IPS-15b (cell line): ENCODE data around the gene SNCA.

Experiments used
- H3K27me3 ChIP-seq: one replicate; pipeline ENCODE4 v1.6.1; 2013; ENCODE audit warnings: low read length; ENCODE audit not compliant: control insufficient read depth, insufficient read depth
- H3K36me3 ChIP-seq: one replicate; pipeline ENCODE4 v1.6.1; 2013; ENCODE audit warnings: low read length; ENCODE audit not compliant: control insufficient read depth, insufficient read depth
- H3K4me1 ChIP-seq: one replicate; pipeline ENCODE4 v1.6.1; 2013; ENCODE audit warnings: mild to moderate bottlenecking, low read length; ENCODE audit not compliant: control insufficient read depth, insufficient read depth
- H3K4me3 ChIP-seq: one replicate; pipeline ENCODE4 v1.5.1; 2013; ENCODE audit warnings: low read depth, low read length
- H3K9ac ChIP-seq: one replicate; pipeline ENCODE4 v1.6.1; 2013; ENCODE audit warnings: low read depth, mild to moderate bottlenecking, low read length
- H3K9me3 ChIP-seq: one replicate; pipeline ENCODE4 v1.6.1; 2013; ENCODE audit warnings: mild to moderate bottlenecking, low read length; ENCODE audit not compliant: control insufficient read depth, insufficient read depth

SNCA gene

DNA sequence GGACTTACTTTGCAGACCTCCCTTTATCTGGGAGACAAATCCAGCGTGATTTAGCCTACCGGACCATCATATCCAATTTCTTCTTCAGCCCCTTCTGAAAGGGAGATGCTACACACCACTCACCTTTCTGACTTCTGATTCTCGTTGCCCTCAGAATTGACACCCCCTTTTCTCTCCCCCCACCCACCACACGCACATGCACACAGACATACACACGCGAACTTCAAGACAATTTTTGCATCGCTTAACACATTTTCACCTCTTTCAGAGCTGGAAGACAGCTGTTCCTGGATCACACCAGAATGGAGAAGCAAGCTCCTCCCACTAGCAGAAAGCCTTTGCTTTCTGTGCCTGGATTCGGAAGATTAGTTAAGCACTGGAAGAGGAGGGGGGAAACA, 1.0 kb upstream of the SNCA start:
- no peak overlapping the region for H3K9ac ChIP-seq
- H3K36me3 ChIP-seq, result no peaks in the 10 kb centered on the region
- H3K4me3 ChIP-seq, result peak overlapping the region; percentile 74
- no peaks in the 10 kb centered on the region for H3K9me3 ChIP-seq
- H3K4me1 ChIP-seq, result no peaks in the 10 kb centered on the region
- H3K27me3 ChIP-seq, result peaks cover 8% of the 10 kb centered on the region

- H3K4me3 ChIP-seq, result peak overlapping the region; percentile 74
- H3K4me1 ChIP-seq, result no peaks in the 10 kb centered on the region
- peak overlapping the region; percentile 68 for H3K9ac ChIP-seq
- H3K27me3 ChIP-seq, result peaks cover 8% of the 10 kb centered on the region
- H3K36me3 ChIP-seq, result no peaks in the 10 kb centered on the region
- H3K9me3 ChIP-seq, result no peaks in the 10 kb centered on the region
Measured at GRCh38 chr4:89837385-89837992, 528 bp upstream of the SNCA start.

GRCh38 chr4:89836031-89836745, 773 bp downstream of the SNCA start:
- peak overlapping the region; percentile 80 for H3K4me3 ChIP-seq
- no peaks in the 10 kb centered on the region for H3K9me3 ChIP-seq
- peaks cover 8% of the 10 kb centered on the region for H3K27me3 ChIP-seq
- H3K4me1 ChIP-seq, result no peaks in the 10 kb centered on the region
- H3K9ac ChIP-seq, result peak overlapping the region; percentile 42
- no peaks in the 10 kb centered on the region for H3K36me3 ChIP-seq

- Histone ChIP-seq H3K27me3 (peaks cover 8% of the 10 kb centered on the region), H3K36me3 (no peaks in the 10 kb centered on the region), H3K9ac (no peak overlapping the region), H3K4me3 (peak overlapping the region; percentile 80), H3K4me1 (no peaks in the 10 kb centered on the region), H3K9me3 (no peaks in the 10 kb centered on the region)
Measured at GRCh38 chr4:89835413-89835812, 1.5 kb downstream of the SNCA start.

DNA sequence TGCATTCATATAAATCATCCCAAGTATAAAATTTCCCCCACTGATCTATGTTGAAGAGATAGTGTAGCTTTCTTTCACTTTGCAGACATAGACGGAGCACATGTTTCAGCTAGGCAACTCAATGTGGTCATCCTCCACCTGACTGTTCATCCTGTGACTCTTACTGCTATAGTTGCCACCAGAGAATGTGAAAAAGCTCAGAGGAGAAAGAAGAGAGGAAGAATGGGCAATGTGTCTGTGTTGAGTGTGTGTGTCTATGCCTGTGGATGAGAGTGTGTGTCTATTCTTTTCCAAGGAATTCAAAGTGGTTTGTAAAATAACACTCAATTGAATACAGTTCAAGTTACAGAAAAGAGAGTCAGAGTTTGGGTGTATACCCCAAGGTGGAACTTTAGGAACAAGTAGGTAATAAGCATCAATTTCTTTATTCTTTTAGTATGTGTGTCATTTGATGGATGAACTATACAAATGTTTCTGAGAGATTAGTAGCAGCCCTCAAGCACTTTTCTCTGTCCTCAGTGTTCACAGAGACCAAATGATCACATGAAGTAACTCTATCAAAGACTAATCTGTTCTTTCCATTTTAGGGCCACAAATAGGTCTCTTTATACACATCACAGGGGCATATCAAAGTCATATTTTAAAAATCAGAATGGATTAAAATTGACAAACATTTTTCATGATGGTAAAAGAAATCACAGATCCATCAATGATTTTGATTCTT, 2.3 kb downstream of the SNCA start:
- Histone ChIP-seq H3K9ac (no peak overlapping the region), H3K4me1 (no peaks in the 10 kb centered on the region), H3K27me3 (peaks cover 8% of the 10 kb centered on the region), H3K36me3 (no peaks in the 10 kb centered on the region), H3K4me3 (no peak overlapping the region), H3K9me3 (no peaks in the 10 kb centered on the region)

GRCh38 chr4:89829470-89830138, 7.4 kb downstream of the SNCA start:
- Histone ChIP-seq H3K9me3 (no peaks in the 10 kb centered on the region), H3K27me3 (no peaks in the 10 kb centered on the region), H3K4me3 (no peak overlapping the region), H3K4me1 (peaks cover 2% of the 10 kb centered on the region), H3K9ac (no peak overlapping the region), H3K36me3 (no peaks in the 10 kb centered on the region)

- Histone ChIP-seq H3K4me1 (no peaks in the 10 kb centered on the region), H3K9me3 (no peaks in the 10 kb centered on the region), H3K27me3 (no peaks in the 10 kb centered on the region), H3K9ac (no peak overlapping the region), H3K4me3 (no peak overlapping the region), H3K36me3 (no peaks in the 10 kb centered on the region)
Measured at GRCh38 chr4:89823416-89823815, 13.5 kb downstream of the SNCA start.

- Histone ChIP-seq H3K9me3 (no peaks in the 10 kb centered on the region), H3K4me1 (peaks cover 3% of the 10 kb centered on the region), H3K9ac (no peak overlapping the region), H3K27me3 (no peaks in the 10 kb centered on the region), H3K36me3 (no peaks in the 10 kb centered on the region), H3K4me3 (no peak overlapping the region)
Measured at GRCh38 chr4:89821612-89822011, 15.3 kb downstream of the SNCA start.

DNA sequence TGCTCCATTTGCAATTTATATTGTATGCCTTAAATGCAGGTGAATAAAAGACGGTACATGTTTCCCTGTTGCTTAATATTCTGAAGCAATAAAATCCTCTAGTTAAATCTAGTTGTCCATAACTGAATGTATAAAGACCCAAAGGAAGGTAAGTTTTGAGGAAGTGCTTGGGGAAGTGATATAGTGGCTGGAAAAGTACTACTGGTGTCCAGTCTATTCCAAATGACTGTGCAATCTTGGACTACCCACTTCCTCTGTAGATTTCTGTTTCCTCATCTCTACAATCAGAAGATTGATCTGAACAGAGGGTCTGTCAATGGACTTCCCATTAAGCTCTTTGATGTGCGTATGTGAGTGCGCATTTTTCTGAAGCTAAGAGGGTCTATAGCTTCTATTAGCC, 17.0 kb downstream of the SNCA start:
- peaks cover 5% of the 10 kb centered on the region for H3K4me1 ChIP-seq
- H3K9ac ChIP-seq, result no peak overlapping the region
- no peaks in the 10 kb centered on the region for H3K9me3 ChIP-seq
- H3K4me3 ChIP-seq, result no peak overlapping the region
- no peaks in the 10 kb centered on the region for H3K36me3 ChIP-seq
- H3K27me3 ChIP-seq, result no peaks in the 10 kb centered on the region

- no peaks in the 10 kb centered on the region for H3K36me3 ChIP-seq
- H3K4me1 ChIP-seq, result peaks cover 5% of the 10 kb centered on the region
- no peaks in the 10 kb centered on the region for H3K27me3 ChIP-seq
- H3K9me3 ChIP-seq, result no peaks in the 10 kb centered on the region
- no peak overlapping the region for H3K9ac ChIP-seq
- no peak overlapping the region for H3K4me3 ChIP-seq
Measured at GRCh38 chr4:89814362-89814761, 22.6 kb downstream of the SNCA start.

- peaks cover 5% of the 10 kb centered on the region for H3K4me1 ChIP-seq
- no peak overlapping the region for H3K9ac ChIP-seq
- no peaks in the 10 kb centered on the region for H3K27me3 ChIP-seq
- no peaks in the 10 kb centered on the region for H3K9me3 ChIP-seq
- H3K4me3 ChIP-seq, result no peak overlapping the region
- no peaks in the 10 kb centered on the region for H3K36me3 ChIP-seq
Measured at GRCh38 chr4:89813197-89813596, 23.8 kb downstream of the SNCA start.
